Astrocyte (in vitro differentiated cells and primary cell): ENCODE data around the gene IPO13.

Experiments
- EZH2 ChIP-seq: IDR thresholded peaks from 2 replicates; pipeline ENCODE4 v1.6.1; 2012; ENCODE audit warnings: mild to moderate bottlenecking, low read length, inconsistent platforms; ENCODE audit not compliant: insufficient read depth
- TF ChIP-seq, protein P1 (sequence below): IDR thresholded peaks from 2 replicates; pipeline ENCODE4 v1.5.1; 2011; ENCODE audit warnings: low read depth, mild to moderate bottlenecking, inconsistent platforms, low read length, moderate library complexity; ENCODE audit not compliant: insufficient read depth

DNA sequence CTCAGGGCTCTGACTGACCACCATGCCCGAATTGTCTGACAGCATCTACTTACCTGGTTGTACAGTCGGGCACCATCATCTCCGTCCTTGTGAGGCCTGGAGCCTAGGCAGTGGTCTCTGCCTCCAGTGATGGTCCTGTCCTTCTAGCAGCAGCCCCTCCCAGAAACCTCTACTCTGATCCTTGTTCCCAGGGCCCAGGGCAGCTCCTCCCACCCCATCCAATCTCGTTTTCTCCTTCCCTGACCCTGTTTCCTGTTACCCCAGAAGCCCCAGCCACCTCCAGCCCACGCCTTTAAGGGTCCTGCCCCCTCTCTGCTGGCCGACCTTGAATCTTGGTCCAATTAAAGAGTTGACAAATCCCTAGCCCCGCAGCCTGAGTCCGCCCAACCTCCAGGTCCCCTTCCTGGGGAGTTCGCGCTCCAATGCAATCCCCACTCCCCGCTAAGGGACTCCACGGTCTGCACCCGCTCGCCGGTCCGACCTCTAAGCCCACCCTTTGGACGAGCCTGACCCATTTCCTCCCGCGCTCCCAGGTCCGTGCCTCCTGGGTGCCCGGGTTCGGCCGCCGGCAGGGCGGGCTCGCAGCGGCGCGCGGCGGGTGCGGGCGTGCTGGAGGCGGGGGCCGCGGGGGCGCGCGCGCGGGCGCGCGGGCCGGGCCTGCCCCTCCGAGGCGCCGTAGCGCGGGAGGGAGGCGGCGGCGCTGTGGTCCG, 32.0 kb downstream of the IPO13 start, which contains the start of gene B4GALT2:
- TF ChIP-seq, protein P1, sequence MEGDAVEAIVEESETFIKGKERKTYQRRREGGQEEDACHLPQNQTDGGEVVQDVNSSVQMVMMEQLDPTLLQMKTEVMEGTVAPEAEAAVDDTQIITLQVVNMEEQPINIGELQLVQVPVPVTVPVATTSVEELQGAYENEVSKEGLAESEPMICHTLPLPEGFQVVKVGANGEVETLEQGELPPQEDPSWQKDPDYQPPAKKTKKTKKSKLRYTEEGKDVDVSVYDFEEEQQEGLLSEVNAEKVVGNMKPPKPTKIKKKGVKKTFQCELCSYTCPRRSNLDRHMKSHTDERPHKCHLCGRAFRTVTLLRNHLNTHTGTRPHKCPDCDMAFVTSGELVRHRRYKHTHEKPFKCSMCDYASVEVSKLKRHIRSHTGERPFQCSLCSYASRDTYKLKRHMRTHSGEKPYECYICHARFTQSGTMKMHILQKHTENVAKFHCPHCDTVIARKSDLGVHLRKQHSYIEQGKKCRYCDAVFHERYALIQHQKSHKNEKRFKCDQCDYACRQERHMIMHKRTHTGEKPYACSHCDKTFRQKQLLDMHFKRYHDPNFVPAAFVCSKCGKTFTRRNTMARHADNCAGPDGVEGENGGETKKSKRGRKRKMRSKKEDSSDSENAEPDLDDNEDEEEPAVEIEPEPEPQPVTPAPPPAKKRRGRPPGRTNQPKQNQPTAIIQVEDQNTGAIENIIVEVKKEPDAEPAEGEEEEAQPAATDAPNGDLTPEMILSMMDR = no peak
- no peak for TF ChIP-seq EZH2
